Osteocyte (in vitro differentiated cells): ENCODE data around the gene SLC20A1. TPM values are rescaled to one million over a fixed set of nuclear protein-coding genes. Genes with fewer than 3 reads are reported as not detected.

Experiments used
- DNase-seq: peaks from one replicate; pipeline ENCODE4 v3.0.0; 2021; ENCODE audit warnings: mixed read lengths; ENCODE audit not compliant: unreplicated experiment; ENCODE audit errors: extremely low spot score
- H3K27ac Mint-ChIP-seq: one replicate; pipeline ENCODE4 v1.8.0; 2021; ENCODE audit warnings: mild to moderate bottlenecking, mixed read lengths; ENCODE audit not compliant: unreplicated experiment
- H3K27me3 Mint-ChIP-seq: one replicate; pipeline ENCODE4 v1.8.0; 2021; ENCODE audit warnings: mixed read lengths; ENCODE audit not compliant: unreplicated experiment
- H3K36me3 Mint-ChIP-seq: one replicate; pipeline ENCODE4 v1.8.0; 2021; ENCODE audit warnings: mixed read lengths; ENCODE audit not compliant: unreplicated experiment
- H3K4me1 Mint-ChIP-seq: one replicate; pipeline ENCODE4 v1.8.0; 2021; ENCODE audit warnings: mixed read lengths; ENCODE audit not compliant: unreplicated experiment
- H3K4me3 Mint-ChIP-seq: one replicate; pipeline ENCODE4 v1.8.0; 2021; ENCODE audit warnings: mild to moderate bottlenecking, moderate library complexity, mixed read lengths; ENCODE audit not compliant: unreplicated experiment
- H3K9me3 Mint-ChIP-seq: one replicate; pipeline ENCODE4 v1.8.0; 2021; ENCODE audit warnings: mixed read lengths; ENCODE audit not compliant: unreplicated experiment
- total RNA-seq: library from RNA; stranded (reverse); gene quantifications from 2 replicates; pipeline ENCODE4 v1.2.1, GENCODE V29; 2021
- TF ChIP-seq, protein P1 (sequence below): fragments of 200-600 bp; sonication (generic); IDR thresholded peaks from 2 replicates; pipeline ENCODE4 v1.5.0; 2021; ENCODE audit warnings: antibody characterized with exemption, mild to moderate bottlenecking, moderate library complexity

SLC20A1 gene
- total RNA-seq, 1 donor from 2014 or later, result 80.4 TPM

DNA sequence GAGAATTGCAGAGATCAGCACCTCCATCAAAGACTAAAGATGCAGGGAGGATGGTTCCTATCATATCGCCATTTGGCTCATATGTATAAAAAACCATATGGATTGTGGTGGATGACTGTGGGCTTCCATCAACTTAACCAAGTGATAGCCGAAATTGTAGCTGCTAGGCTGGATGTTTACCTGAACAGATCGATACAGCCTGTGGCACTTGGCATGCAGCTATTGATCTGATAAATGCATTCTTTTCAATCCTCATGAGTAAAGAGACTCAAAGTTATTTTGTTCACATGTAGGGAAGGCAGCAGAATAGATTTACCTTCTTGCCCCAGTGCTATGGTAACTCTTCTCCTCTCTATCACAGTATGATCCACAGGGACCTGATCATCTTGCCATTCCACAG, 42.8 kb upstream of the SLC20A1 start:
- Mint-ChIP-seq H3K27ac (no peak overlapping the region), H3K36me3 (no peaks in the 10 kb centered on the region), H3K4me3 (no peak overlapping the region), H3K9me3 (no peaks in the 10 kb centered on the region), H3K4me1 (peaks cover 19% of the 10 kb centered on the region), H3K27me3 (no peaks in the 10 kb centered on the region)
- DNase-seq, result no peak
- TF ChIP-seq, protein P1, sequence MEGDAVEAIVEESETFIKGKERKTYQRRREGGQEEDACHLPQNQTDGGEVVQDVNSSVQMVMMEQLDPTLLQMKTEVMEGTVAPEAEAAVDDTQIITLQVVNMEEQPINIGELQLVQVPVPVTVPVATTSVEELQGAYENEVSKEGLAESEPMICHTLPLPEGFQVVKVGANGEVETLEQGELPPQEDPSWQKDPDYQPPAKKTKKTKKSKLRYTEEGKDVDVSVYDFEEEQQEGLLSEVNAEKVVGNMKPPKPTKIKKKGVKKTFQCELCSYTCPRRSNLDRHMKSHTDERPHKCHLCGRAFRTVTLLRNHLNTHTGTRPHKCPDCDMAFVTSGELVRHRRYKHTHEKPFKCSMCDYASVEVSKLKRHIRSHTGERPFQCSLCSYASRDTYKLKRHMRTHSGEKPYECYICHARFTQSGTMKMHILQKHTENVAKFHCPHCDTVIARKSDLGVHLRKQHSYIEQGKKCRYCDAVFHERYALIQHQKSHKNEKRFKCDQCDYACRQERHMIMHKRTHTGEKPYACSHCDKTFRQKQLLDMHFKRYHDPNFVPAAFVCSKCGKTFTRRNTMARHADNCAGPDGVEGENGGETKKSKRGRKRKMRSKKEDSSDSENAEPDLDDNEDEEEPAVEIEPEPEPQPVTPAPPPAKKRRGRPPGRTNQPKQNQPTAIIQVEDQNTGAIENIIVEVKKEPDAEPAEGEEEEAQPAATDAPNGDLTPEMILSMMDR, result no peak

DNA sequence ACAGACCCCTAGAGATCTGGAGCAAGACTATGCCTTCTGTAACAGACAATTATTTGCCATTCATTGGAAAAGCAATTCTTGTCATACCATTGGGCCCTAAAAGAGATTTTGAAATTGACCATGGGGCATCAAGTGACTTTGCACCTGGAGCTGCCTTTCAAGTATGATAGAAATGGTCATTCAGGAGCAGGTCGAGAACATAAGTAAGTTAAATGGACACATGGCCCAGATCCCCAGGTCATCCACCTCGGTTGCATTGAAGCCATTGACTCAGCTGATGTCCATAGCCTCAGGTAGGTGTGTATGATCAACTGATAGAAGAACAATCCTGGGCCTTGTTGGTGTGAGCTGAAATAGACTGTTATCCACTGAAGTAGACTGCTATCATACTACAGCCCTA, 42.0 kb upstream of the SLC20A1 start:
- Mint-ChIP-seq H3K27me3 (no peaks in the 10 kb centered on the region), H3K36me3 (no peaks in the 10 kb centered on the region), H3K4me3 (no peak overlapping the region), H3K4me1 (peaks cover 19% of the 10 kb centered on the region), H3K27ac (no peak overlapping the region), H3K9me3 (no peaks in the 10 kb centered on the region)
- no peak for DNase-seq
- TF ChIP-seq, protein P1, result no peak

DNA sequence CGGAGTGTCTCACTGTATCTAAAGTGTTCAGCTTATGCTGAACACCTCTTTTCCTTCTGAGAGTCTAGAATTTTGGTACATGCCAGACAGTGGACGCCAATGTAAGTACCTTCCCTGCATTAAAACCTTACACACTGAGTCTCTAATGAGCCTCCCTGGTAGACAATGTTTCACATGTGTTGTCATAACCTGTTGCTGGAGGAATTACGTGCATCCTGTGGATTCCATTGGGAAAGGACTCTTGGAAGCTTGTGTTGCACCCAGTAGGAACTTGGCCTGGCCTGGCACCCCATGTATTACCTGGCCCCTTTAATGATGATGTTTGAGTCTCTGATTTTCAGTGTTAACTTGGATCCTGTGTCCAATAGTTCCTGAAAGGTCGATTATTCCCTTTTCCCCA, 40.8 kb upstream of the SLC20A1 start:
- Mint-ChIP-seq H3K9me3 (peaks cover 4% of the 10 kb centered on the region), H3K4me3 (no peak overlapping the region), H3K36me3 (peaks cover 3% of the 10 kb centered on the region), H3K27me3 (no peaks in the 10 kb centered on the region), H3K27ac (no peak overlapping the region), H3K4me1 (peaks cover 17% of the 10 kb centered on the region)
- TF ChIP-seq, protein P1, result no peak
- no peak for DNase-seq

DNA sequence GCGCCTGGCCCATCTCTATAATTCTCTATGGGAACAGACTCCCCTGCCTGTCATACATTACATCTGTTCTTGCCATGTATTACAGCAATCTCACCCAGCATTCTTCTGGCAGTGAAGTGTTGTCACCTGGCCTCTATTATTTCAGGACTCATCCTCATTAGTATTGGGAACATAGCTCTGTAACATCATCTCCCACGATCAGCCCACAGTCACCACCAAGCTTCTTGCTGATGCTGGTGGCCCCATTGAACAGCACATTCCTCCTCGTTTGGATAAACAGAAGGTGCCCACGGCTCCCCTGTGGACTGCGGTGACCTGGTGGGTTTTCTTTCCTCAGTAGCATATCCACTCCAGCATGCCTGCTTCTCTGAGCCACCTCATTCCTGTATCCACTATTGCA, 39.8 kb upstream of the SLC20A1 start:
- no peaks in the 10 kb centered on the region for H3K27me3 Mint-ChIP-seq
- no peak overlapping the region for H3K4me3 Mint-ChIP-seq
- DNase-seq, result no peak

DNA sequence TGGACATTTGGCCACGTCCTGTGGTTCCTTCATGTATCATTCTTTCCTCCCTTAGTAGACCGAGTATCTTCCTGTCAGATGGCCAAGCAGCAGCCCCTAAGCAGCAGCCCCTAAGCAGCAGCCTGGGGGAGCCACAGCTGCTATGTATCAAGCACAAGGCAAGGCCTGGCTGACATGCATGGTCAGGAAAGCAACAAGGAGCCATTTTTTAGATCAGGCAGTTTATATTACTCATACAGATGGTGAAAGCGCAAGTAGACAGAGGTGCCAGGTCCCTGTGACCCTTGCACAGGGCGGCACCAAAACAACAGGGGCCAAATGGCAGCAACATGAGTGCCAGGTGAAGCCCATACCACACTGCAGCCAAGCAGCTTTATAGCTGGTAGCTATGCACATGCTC, 39.2 kb upstream of the SLC20A1 start:
- Mint-ChIP-seq H3K27ac (no peak overlapping the region), H3K36me3 (peaks cover 4% of the 10 kb centered on the region), H3K9me3 (peaks cover 4% of the 10 kb centered on the region), H3K4me3 (no peak overlapping the region), H3K27me3 (peaks cover 2% of the 10 kb centered on the region), H3K4me1 (peaks cover 2% of the 10 kb centered on the region)
- TF ChIP-seq, protein P1, result no peak
- DNase-seq, result no peak

More for the DNA sequence above, 39.8 kb upstream of the SLC20A1 start:
- H3K9me3 Mint-ChIP-seq, result peaks cover 4% of the 10 kb centered on the region
- TF ChIP-seq, protein P1, result no peak
- peaks cover 4% of the 10 kb centered on the region for H3K36me3 Mint-ChIP-seq
- H3K27ac Mint-ChIP-seq, result no peak overlapping the region
- H3K4me1 Mint-ChIP-seq, result peaks cover 7% of the 10 kb centered on the region
